ENCODE measurements around the gene PCYT1A. TPM values are rescaled to one million over a fixed set of nuclear protein-coding genes. Genes with fewer than 3 reads are reported as not detected.
A peak's percentile ranks its signal among the peaks of the same experiment; 100 is the strongest.

Gene PCYT1A
- total RNA-seq, 1 donor from 2014 or later, result 43.8 TPM

GRCh38 chr3:196237203-196237602 lies 50.3 kb downstream of the PCYT1A start:
- DNase-seq (ENCODE audit: low read depth in 2 of 2), result no peak

GRCh38 chr3:196236223-196236622 lies 51.3 kb downstream of the PCYT1A start:
- no peak for DNase-seq (ENCODE audit: low read depth in 2 of 2)

GRCh38 chr3:196235452-196236122 lies 51.9 kb downstream of the PCYT1A start:
- DNase-seq (ENCODE audit: low read depth in 2 of 2), result no peak

GRCh38 chr3:196232882-196233251 lies 54.7 kb downstream of the PCYT1A start:
- no peak for DNase-seq (ENCODE audit: low read depth in 2 of 2)

- no peak for DNase-seq (ENCODE audit: low read depth in 2 of 2)
Observed at GRCh38 chr3:196232154-196232881, 55.2 kb downstream of the PCYT1A start.

GRCh38 chr3:196227629-196228493 lies 59.7 kb downstream of the PCYT1A start:
- no peak for DNase-seq (ENCODE audit: low read depth in 2 of 2)

GRCh38 chr3:196227121-196227561 lies 60.4 kb downstream of the PCYT1A start:
- DNase-seq (ENCODE audit: low read depth in 2 of 2), result no peak

- DNase-seq (ENCODE audit: low read depth in 2 of 2), result no peak
Observed at GRCh38 chr3:196225763-196226364, 61.7 kb downstream of the PCYT1A start.

- no peak for DNase-seq (ENCODE audit: low read depth in 2 of 2)
Observed at GRCh38 chr3:196225086-196225485, 62.4 kb downstream of the PCYT1A start.

GRCh38 chr3:196222876-196223595 lies 64.5 kb downstream of the PCYT1A start:
- no peak for DNase-seq (ENCODE audit: low read depth in 2 of 2)

GRCh38 chr3:196220991-196221390 lies 66.5 kb downstream of the PCYT1A start:
- no peak for DNase-seq (ENCODE audit: low read depth in 2 of 2)

GRCh38 chr3:196220587-196220986 lies 66.9 kb downstream of the PCYT1A start:
- no peak for DNase-seq (ENCODE audit: low read depth in 2 of 2)

GRCh38 chr3:196219970-196220311 lies 67.6 kb downstream of the PCYT1A start:
- DNase-seq (ENCODE audit: low read depth in 2 of 2), result no peak

GRCh38 chr3:196219194-196219969 lies 68.1 kb downstream of the PCYT1A start:
- peak; percentile 89 to 96 for DNase-seq (ENCODE audit: low read depth in 2 of 2)

- no peak for DNase-seq (ENCODE audit: low read depth in 2 of 2)
Observed at GRCh38 chr3:196218155-196218712, 69.3 kb downstream of the PCYT1A start.

GRCh38 chr3:196217307-196218154 lies 70.0 kb downstream of the PCYT1A start:
- DNase-seq (ENCODE audit: low read depth in 2 of 2), result no peak

GRCh38 chr3:196216681-196217211 lies 70.8 kb downstream of the PCYT1A start:
- no peak for DNase-seq (ENCODE audit: low read depth in 2 of 2)

- no peak for DNase-seq (ENCODE audit: low read depth in 2 of 2)
Observed at GRCh38 chr3:196216089-196216564, 71.4 kb downstream of the PCYT1A start, which contains the start of gene SLC51A. Gene SLC51A (plus strand): TSS chr3:196216534. CDS start chr3:196216713, 179 bp downstream.

All from lung microvascular endothelial cell (primary cell).